Pulmonary artery endothelial cell (primary cell): ENCODE results near the gene NXPH3. TPM values are rescaled to one million over a fixed set of nuclear protein-coding genes. Genes with fewer than 3 reads are reported as not detected.

Experiments
- DNase-seq: peaks from one replicate; pipeline ENCODE4 v3.0.0-alpha.2; 2011; ENCODE audit warnings: low read depth, low spot score
- total RNA-seq: library from RNA; depleted of rRNA; stranded (reverse); fragments of >200 nt; gene quantifications from 2 replicates; pipeline ENCODE4 v1.2.3, GENCODE V29; 2014

NXPH3 gene
- total RNA-seq, 1 donor from 2014 or later: 0.79 TPM

DNA sequence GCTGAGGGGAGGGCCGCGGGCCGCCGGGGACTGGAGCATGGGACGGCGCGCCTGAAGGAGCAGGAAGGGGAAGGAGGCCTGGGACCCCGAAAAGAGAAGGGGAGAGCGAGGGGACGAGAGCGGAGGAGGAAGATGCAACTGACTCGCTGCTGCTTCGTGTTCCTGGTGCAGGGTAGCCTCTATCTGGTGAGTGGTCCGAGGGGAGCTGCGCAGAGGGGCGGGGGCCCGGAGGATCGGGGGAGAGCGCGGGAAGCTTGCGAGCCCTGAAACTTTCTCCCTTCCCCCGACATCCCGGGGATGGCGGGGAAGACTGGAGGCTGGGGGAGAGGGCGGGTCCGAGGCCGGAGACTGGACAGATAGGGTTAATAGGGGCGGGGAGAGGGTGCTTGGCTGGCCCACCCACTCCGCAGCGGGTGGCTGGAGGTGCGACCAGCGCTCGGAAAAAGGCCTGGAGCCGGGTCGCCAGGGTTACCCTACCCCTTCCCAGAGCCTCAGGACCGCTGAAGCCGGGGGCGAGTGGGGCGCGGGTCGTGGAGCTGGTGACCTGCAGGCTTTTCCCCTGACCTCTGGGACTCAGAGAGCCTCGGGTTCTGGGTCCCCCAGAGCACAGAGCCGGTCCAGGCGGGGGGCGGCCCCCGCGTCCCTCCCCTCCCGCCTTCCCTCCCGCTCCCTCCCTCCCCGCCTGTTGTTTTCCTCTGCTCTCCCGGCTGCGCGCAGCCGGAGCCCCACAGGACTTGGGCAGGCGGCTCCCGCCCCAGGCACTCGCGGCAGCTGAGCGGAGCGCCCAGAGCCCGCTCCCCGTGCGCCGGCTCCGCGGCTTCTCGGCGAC is 631 bp downstream of the NXPH3 start:
- DNase-seq: no peak

DNA sequence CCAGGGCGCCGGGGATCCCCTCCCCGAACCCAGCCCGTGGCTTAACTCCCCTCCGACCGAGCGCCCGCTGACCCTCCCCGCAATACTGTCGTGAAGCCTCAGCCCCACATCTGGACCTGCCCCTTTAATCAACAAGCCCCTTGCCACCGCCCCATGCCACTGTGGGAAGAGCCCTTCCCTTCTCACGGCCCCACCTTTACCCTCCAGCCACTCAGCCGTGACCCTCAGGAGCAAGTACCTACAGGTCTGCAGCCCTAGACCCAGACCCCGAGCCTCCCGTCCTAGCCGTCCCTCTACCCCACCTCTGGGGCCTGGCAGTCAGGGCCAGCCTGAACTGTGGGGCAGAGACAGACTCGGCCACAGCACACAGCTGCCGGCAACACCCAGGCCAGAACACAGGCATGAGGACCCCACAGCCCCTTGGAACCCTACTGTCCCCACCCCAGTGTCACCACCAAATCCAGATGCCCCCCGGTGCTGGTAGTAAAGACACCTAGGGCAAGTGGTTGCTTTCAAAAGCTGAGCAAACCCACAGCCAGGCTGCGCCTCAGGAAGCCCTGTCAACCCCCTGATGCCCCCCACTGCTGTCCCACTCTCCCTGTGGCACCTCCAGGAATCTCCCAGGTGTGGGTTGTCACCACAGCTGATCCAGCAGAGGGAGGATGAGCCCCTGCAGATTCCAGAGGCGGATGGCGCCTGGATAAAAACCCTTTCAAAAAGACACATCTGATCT is 1.4 kb downstream of the NXPH3 start:
- no peak for DNase-seq

DNA sequence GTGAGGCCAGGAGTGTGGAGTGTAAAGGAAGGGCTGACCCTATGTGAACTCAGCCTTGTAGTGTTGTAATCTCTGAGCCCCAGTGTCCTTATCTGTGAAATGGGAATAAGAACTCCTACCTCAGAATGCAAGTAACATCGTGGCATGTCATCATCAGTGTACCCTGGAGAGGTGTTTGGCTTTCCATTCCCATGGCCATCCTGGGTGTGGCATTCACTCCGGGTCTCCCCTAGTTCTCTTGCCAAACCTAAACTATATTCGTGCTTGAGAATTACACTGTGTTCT is 1.9 kb downstream of the NXPH3 start:
- DNase-seq: no peak

DNA sequence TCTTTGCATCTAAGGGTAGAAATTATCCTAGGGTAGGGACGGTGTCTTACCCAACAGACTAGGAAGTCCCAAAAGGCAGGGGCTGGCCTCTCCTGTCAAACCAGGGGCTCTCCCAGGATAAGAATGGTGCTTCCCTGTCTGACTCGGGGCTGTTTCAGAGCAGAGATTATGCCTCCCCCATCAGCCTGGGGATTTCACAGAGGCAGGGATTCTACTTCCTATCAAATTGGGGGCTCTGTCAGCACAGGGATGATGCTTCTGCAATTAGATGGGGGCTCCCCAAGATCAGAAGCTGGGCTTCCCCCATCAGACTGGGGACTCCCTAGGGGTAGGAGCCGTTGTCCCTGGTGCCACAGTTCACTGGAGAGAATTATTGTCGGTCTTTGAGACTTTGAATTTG is 2.3 kb downstream of the NXPH3 start:
- no peak for DNase-seq

DNA sequence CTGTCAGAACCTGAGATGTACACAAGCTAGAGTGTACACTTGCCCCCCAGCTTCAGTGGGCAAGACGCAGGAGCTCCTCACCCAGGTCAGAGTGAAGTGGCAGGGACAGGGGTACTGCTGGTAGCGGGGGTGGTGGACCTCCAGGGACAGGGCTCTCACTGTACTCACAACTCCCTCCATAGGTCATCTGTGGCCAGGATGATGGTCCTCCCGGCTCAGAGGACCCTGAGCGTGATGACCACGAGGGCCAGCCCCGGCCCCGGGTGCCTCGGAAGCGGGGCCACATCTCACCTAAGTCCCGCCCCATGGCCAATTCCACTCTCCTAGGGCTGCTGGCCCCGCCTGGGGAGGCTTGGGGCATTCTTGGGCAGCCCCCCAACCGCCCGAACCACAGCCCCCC is 2.7 kb downstream of the NXPH3 start:
- no peak for DNase-seq

DNA sequence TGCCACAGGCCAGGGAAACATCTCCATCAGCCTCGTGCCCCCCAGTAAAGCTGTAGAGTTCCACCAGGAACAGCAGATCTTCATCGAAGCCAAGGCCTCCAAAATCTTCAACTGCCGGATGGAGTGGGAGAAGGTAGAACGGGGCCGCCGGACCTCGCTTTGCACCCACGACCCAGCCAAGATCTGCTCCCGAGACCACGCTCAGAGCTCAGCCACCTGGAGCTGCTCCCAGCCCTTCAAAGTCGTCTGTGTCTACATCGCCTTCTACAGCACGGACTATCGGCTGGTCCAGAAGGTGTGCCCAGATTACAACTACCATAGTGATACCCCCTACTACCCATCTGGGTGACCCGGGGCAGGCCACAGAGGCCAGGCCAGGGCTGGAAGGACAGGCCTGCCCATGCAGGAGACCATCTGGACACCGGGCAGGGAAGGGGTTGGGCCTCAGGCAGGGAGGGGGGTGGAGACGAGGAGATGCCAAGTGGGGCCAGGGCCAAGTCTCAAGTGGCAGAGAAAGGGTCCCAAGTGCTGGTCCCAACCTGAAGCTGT is 3.4 kb downstream of the NXPH3 start:
- DNase-seq: no peak

DNA sequence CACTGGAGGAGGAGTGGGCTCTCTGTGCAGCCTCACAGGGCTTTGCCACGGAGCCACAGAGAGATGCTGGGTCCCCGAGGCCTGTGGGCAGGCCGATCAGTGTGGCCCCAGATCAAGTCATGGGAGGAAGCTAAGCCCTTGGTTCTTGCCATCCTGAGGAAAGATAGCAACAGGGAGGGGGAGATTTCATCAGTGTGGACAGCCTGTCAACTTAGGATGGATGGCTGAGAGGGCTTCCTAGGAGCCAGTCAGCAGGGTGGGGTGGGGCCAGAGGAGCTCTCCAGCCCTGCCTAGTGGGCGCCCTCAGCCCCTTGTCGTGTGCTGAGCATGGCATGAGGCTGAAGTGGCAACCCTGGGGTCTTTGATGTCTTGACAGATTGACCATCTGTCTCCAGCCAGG is 3.9 kb downstream of the NXPH3 start:
- DNase-seq: no peak

DNA sequence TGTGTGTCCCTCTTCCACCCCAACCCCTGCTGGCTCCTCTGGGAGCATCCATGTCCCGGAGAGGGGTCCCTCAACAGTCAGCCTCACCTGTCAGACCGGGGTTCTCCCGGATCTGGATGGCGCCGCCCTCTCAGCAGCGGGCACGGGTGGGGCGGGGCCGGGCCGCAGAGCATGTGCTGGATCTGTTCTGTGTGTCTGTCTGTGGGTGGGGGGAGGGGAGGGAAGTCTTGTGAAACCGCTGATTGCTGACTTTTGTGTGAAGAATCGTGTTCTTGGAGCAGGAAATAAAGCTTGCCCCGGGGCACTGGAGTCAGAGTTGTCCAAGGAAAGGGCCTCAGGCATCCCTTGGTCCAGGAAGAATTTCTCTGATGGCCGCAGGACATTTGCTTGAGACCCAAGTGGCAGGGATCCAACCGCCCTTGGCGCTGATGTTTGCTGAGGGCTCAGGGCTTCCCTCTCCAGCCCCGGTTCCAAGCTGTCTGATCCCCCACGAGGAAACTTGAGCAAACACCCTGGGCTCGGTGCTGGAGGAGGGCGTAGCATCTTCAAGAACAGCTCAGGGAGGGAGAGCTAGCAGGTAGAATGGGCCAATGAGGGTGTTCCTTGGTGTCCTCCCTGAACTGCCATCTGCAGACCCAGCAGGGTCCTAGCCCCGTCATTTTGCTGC is 4.5 kb downstream of the NXPH3 start:
- no peak for DNase-seq

DNA sequence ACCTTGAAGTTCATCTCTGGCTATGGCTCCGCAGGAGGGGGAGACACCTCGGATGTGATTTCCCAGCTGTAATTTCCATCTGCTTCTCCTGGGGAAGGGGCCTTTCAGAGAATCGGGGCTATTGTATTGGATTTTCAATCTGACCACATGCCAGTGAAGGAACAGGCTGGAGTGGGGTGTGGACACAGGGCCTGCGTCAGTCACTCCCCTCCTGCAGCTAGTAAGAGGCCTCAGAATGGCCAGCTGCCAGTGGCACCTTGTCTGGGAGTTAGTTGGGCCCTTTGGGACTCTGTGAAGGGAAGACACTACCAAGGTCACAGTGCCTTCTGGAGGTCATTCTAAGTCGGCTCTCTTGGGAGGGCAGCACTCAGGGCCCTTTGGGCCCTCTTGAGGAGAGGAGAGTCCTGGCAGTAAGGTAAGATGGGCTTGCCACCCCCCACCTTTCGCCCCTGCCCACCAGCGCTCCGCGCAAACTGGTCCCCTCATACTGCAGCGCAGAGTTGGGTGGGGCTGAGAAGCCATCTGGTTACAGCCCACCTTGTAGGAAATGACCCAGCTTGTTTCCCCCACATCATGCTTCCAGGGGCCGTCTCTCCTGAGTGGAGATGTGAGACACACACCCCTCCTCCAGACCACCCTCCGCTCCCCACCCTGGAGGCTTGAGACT is 5.4 kb downstream of the NXPH3 start:
- DNase-seq: no peak

DNA sequence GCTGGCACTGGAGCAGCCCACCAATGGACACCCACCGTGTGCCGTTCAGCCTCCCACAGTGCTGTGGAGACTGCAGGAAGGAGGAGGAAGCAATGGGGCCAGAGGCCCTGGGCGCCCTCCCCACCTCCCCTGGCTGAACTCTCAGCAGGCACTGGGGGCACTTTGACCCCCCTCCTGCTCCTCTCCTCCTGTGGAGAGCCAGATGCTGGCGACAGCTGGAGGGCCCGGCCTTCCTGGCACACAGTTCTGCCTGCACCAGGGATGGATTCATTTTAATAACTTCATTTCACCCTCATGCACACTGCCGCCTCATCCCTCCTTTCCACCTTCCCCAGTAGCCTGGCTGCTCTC is 6.0 kb downstream of the NXPH3 start:
- no peak for DNase-seq

DNA sequence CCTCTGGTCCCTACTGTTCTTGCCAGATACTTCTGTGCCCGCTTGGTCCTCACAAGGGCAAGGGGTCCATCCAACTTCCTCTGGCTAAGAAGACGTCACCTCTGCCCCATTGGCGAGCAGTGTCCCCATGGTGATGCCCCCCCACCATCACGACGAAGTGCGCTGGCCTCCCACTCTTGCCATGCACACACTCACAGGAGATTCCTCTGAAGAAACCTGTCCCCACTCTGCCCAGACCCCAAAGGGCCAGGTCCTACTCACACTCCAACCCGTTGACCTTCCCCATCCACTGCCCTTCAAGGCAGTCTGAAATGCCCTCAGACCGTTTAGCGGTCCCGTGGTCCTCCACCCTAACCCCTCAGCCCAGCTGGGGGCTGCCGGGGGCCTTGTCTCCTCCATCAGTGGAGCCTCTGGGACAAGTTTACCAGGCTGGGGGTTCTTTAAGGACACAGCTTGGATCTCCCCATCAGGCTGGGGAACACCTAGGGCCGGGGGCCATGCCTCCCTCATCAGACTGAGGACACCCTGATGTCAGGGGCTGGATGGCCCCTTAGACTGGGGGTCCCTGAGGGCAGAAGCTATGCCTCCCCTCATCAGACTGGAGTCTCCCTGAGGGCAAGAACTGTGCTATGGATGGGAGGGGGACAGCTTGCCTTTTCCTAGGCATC is 6.5 kb downstream of the NXPH3 start:
- no peak for DNase-seq

DNA sequence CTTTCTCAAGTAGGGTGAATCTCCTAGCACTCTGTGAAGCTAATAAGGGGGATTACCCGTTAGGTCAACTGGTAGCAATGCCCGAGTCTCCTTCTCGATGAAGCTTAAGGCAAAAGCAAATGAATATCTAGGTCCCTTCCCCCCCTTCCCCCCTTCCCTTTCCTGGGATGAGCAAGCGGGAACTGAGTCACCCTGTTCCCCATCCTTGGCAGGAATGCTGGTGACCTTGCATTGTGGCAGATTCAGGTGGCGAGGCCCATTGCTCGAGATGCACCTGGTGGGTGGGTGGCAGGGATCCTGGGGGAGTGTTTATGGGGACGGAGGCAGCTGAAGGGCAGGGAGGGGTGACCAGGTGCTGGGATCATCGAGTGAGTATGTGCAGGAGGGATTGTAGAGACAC is 7.1 kb downstream of the NXPH3 start:
- no peak for DNase-seq

DNA sequence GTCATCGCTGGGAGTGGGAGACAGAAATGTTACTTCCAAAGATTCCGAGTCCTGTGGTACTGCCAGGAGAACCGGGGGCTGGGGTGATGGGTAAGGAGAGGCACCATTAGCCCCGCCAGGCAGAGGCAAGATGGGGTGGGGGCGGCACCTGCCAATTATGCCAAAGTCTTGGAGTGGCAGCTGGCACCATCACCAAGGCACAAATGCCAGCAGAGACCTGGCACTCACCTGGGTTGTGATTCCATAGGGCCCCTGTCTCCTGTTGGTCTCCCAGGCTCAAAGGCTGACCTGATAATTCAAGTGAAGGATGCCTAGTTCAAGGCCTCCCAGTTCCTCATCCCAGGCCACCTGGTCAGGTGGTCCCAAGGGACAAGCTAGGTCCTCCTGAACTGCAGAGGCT is 7.6 kb downstream of the NXPH3 start:
- DNase-seq: no peak

DNA sequence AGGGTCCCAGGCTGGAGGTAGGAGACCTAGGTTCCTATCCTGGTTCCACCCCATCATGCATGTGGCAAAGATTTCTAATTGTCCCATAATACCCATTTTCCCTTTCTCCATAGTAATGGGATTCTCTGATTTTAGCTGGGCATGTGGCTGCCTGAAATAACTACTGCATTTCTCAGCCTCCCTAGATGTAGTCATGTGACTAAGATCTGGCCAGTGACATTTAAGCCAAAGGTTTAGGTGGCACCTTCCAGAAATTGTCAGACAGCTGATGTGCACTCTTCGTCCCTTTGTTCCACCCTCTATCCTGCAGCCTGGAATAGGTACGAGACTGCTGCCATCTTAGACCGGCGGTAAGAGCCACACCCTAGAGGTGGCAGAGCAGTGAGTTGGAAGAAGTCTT is 8.2 kb downstream of the NXPH3 start:
- no peak for DNase-seq

DNA sequence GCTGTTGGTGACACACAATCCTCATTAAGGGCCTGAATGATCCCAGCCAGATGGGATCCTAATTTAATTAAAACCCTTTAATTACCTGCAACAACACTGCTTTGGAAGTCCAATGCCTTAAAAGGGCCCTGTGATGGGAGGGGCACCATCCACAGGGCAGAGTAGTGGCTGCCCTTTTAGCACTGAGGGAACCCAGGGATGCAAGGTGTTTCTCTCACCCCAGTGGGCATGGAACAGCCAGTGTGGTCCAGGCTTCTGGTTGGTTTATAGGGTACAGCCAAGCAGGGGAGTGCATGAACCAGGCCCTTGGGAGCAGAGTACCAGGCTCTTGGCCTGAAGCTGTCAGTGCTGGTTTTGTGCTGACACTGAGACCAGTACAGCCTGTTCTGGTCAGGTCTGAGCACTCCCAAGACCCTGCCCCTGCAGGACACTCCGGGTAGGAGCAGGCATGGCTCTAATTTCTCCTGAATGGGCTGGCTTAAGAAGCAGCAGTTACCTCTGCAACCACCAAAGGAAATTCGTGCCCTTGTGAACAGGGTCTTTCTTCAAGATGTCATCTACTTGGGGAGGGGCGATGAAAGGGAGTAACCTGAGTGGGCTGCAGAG is 9.9 kb downstream of the NXPH3 start:
- DNase-seq: no peak

DNA sequence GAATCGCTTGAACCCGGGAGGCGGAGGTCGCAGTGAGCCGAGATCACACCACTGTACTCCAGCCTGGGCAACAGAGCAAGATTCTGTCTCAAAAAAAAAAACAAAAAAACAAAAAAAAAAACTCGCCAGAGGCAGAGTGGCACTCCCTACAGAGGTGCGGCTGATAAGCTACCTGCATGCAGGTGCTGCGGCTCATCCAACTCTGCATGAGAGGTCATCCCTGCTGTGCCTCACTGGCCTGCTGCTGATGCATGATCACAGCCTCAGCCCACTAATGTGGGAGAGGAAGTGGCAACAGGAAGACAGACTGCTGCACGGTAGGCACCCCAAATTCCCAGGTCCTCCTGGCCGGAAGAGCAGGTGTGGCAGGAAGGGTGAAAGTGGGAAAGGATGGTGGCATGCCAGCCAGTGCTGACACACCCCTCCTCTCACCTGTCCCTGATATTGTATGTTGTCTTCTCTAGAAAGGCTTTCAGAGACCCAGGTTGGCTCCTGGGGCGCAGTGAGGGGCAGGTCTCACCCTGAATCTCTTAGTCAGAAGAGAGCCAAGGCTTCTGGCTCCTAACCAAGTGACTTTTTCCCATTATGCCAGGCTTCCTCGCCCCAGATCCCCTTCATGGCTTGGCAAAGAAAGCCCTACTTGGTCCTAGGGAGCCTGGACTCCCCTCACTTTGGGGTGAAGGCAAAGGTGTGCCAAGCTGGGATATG is 11.8 kb downstream of the NXPH3 start:
- no peak for DNase-seq

DNA sequence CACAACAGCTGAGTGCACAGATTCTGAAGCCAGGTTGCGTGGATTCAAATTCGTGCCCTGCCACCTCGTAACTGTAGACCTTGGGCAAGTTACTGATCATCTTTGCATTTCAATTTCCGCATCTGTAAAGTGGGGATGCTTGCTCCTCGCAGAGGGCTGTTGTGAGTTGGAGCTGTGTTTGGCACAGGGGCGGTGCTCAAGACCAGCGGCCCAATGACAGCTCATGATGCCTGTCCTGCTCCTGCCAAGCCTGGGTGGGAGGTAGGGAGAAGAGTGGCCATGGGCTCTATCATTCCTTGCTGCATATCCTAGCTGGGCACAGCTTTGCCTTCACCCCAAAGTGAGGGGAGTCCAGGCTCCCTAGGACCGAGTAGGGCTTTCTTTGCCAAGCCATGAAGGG is 12.6 kb downstream of the NXPH3 start:
- DNase-seq: no peak

DNA sequence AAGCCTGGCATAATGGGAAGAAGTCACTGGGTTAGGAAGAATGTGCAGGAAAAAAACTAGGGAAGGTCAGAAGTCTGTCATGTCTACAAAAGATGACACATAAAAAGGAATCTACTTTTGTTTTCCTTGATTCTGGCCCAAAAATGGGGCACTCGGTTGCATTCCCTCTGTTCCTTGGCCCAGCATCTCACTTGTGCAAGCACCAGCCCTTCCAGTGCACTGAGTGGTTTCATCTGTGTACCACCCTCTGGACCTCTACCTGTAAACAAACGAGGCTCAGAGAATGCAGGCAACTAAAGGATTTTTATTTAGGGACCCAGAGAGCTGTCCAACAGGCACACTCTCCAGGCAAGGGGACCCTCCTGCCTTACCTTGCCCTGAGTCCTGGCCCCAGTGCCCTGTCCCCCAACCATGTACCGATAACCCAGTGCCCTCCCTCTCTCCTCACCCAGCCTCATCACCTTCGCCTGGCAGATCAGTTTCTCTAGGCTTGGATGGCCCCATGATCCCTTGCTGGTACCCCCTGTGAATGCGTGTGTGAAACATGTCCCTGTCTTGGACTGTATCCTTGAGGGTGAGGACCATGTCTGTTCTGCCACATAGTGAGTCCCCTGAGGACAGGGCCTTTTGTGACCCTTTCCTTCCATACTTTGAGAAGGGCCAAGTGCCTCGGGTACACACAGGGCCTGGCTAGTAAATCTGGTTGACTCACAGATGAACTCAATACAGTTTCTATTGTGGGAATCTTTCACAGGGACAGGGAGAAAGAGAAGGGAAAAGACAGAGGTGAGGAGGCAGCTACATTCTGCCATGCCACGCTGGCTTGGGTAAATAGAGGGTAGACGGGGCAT is 13.3 kb downstream of the NXPH3 start:
- no peak for DNase-seq

DNA sequence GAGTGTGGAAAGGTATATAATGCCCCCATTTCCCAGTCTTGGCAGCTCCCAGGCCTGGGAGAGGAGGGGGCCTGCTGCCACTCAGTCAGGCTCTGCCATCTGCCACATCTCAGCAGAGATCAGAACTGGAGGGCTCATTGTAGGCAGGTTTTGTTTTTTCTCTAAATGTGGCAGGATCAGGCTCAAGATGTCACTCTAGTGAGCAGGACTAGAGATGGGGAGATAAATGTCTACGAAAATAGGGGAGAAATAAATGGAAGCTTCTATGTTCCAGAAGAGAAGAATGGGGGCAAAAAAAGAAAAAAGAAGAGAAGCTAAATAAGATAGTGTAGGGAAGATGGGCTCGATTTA is 13.9 kb downstream of the NXPH3 start:
- DNase-seq: no peak

DNA sequence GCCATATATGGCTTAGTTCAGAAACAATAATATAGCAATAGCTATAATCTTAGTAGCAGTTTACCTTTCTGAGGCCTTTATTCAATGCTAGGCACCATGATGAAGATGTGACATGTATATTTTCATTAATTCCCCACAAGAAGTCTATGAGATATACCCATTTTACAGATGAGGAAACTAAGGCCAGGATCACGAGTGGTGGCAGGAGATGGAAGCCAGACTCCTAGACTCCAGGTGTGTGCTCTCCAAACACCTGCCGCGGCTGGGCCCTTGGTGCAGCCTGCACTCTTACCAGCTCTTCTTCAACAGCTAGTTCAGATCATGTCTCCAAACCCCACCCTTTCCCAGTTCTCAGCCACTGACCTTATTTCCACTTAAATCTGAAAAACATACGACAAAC is 15.2 kb downstream of the NXPH3 start:
- DNase-seq: no peak
